DMS 273 treated with DMSO at 0.1 percent for 48 hours (cell line): ENCODE measurements around the gene SLC46A3.
"Not testable (repeated sequence)": the region's sequence is repeated elsewhere in the genome, so short reads cannot be mapped to it uniquely, and the experiment has no call there.

ENCODE experiments used
- DNase-seq: peaks from one replicate; lab custom pipeline; 2025; lab: John Stamatoyannopoulos, UW

The SLC46A3 gene

GRCh38 chr13:28718543-28719226 lies at the start of gene SLC46A3:
SLC46A3 (minus strand) TSS chr13:28718970; CDS start chr13:28717998, 972 bp downstream.
- peak; percentile 67 for DNase-seq

- no peak for DNase-seq
Measured at GRCh38 chr13:28763887-28764286, 45.1 kb upstream of the SLC46A3 start.

GRCh38 chr13:28761586-28761985 lies 42.8 kb upstream of the SLC46A3 start:
- no peak for DNase-seq

- no peak for DNase-seq
Measured at GRCh38 chr13:28755546-28755870, 36.7 kb upstream of the SLC46A3 start.

- peak; percentile 15 for DNase-seq
Measured at GRCh38 chr13:28754698-28755545, 36.2 kb upstream of the SLC46A3 start.

GRCh38 chr13:28753946-28754345 lies 35.2 kb upstream of the SLC46A3 start:
- no peak for DNase-seq

GRCh38 chr13:28753208-28753892 lies 34.6 kb upstream of the SLC46A3 start:
- DNase-seq, result peak; percentile 35

GRCh38 chr13:28751175-28751960 lies 32.6 kb upstream of the SLC46A3 start:
- DNase-seq, result no peak

GRCh38 chr13:28750187-28751045 lies 31.6 kb upstream of the SLC46A3 start:
- no peak for DNase-seq

GRCh38 chr13:28747851-28748250 lies 29.1 kb upstream of the SLC46A3 start:
- no peak for DNase-seq

- DNase-seq, result no peak
Measured at GRCh38 chr13:28746287-28746612, 27.5 kb upstream of the SLC46A3 start.

GRCh38 chr13:28744656-28745055 lies 25.9 kb upstream of the SLC46A3 start:
- no peak for DNase-seq

- no peak for DNase-seq
Measured at GRCh38 chr13:28744091-28744536, 25.3 kb upstream of the SLC46A3 start.

GRCh38 chr13:28743499-28744083 lies 24.8 kb upstream of the SLC46A3 start:
- no peak for DNase-seq

GRCh38 chr13:28743020-28743419 lies 24.2 kb upstream of the SLC46A3 start:
- no peak for DNase-seq

GRCh38 chr13:28742445-28742844 lies 23.7 kb upstream of the SLC46A3 start:
- DNase-seq, result not testable (repeated sequence)

- DNase-seq, result no peak
Measured at GRCh38 chr13:28741084-28741491, 22.3 kb upstream of the SLC46A3 start.

- DNase-seq, result no peak
Measured at GRCh38 chr13:28739376-28739775, 20.6 kb upstream of the SLC46A3 start.

- no peak for DNase-seq
Measured at GRCh38 chr13:28735481-28736029, 16.8 kb upstream of the SLC46A3 start.

- no peak for DNase-seq
Measured at GRCh38 chr13:28734906-28735305, 16.1 kb upstream of the SLC46A3 start.
